Measurements from ENCODE around the gene WDTC1. TPM values are rescaled to one million over a fixed set of nuclear protein-coding genes. Genes with fewer than 3 reads are reported as not detected.
A peak's percentile ranks its signal among the peaks of the same experiment; 100 is the strongest.

The WDTC1 gene
- total and polyA plus RNA-seq, 9 of the 15 experiments (the other 6 are each of a cell fraction or from before 2014, with no cell fraction given), result 0.18 to 32.3 (median 8.8) TPM

DNA sequence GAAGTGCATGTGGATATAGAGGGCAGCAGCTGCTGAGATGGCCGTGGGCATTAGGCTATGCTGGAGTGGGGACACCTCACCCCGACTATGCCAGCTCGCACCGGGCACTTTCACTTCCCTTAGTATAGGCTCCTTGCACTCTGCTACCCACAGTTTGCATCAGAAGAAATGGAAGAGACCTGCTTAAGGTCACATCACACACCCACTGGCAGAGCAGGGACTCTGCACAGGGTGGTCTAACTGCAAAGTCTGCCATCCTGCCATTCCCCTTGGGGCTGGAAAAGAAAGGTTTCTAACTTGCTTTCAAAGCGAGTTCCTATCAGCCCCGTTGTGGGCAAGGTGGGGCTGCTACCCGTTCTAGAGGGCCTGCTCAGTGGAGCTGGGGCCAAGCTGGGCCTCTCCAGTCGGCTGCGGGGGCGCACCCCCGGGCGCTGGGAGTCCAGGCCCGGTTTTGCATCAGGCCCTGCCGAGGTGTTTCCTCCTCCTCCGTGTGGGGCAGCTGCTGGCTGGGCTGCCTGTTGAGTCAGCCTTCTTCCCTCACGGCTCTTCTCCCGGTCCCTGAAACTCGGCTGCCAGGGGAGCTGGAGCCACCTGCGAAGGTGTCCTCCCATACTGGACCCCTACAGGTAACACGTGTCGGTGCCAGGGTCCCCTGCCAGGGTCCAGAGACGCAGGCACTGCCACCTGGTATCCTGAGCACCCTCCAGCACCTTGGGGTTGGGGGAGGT lies 107.3 kb downstream of the WDTC1 start, which contains the start of gene SYTL1 (continued):
- TF ChIP-seq FIP1L1 (IDR thresholded peaks at IDR 0.05; ENCODE audit: low read depth, low read length, poor library complexity, severe bottlenecking) (no peak), TEAD4 (IDR thresholded peaks at IDR 0.05; ENCODE audit: low read length) (no peak), TEAD4 (CRISPR knock-in tag; IDR thresholded peaks at IDR 0.05; ENCODE audit: borderline replicate concordance) (no peak), ZNF444 (CRISPR knock-in tag; IDR thresholded peaks at IDR 0.05) (peak; percentile 44; the same call in 1 of the 2 replicates), CBX2 (IDR thresholded peaks at IDR 0.05; ENCODE audit: insufficient read depth, low read length, poor library complexity, severe bottlenecking) (no peak), RBM22 (IDR thresholded peaks at IDR 0.05; ENCODE audit: low read depth, low read length, poor library complexity, severe bottlenecking) (no peak), CGGBP1 (CRISPR knock-in tag; IDR thresholded peaks at IDR 0.05) (no peak), ZNF830 (CRISPR knock-in tag; IDR thresholded peaks at IDR 0.05) (no peak), PHF20 (IDR thresholded peaks at IDR 0.05; ENCODE audit: partially characterized antibody) (no peak), ZBTB43 (CRISPR knock-in tag; IDR thresholded peaks at IDR 0.05) (peak; percentile 42; the same call in 1 of the 2 replicates), ZNF785 (CRISPR knock-in tag; IDR thresholded peaks at IDR 0.05) (no peak), ZEB2 (IDR thresholded peaks at IDR 0.05) (no peak), ELF4 (CRISPR knock-in tag; IDR thresholded peaks at IDR 0.05) (no peak), SMAD4 (CRISPR knock-in tag; conservative IDR thresholded peaks at IDR 0.05) (peak; percentile 36), FUS (optimal IDR thresholded peaks at IDR 0.05; ENCODE audit: low read depth, low read length) (no peak), NR3C1 (CRISPR knock-in tag; IDR thresholded peaks at IDR 0.05) (no peak), ERF (CRISPR knock-in tag; IDR thresholded peaks at IDR 0.05) (0 out of 2 replicates have a peak, but pooled peaks have one; percentile 66), ZNF778 (CRISPR knock-in tag; IDR thresholded peaks at IDR 0.05) (no peak)
- TF ChIP-seq, protein P1, sequence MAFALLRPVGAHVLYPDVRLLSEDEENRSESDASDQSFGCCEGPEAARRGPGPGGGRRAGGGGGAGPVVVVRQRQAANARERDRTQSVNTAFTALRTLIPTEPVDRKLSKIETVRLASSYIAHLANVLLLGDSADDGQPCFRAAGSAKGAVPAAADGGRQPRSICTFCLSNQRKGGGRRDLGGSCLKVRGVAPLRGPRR (CRISPR knock-in tag; IDR thresholded peaks at IDR 0.05), result no peak
- TF ChIP-seq, protein P2, sequence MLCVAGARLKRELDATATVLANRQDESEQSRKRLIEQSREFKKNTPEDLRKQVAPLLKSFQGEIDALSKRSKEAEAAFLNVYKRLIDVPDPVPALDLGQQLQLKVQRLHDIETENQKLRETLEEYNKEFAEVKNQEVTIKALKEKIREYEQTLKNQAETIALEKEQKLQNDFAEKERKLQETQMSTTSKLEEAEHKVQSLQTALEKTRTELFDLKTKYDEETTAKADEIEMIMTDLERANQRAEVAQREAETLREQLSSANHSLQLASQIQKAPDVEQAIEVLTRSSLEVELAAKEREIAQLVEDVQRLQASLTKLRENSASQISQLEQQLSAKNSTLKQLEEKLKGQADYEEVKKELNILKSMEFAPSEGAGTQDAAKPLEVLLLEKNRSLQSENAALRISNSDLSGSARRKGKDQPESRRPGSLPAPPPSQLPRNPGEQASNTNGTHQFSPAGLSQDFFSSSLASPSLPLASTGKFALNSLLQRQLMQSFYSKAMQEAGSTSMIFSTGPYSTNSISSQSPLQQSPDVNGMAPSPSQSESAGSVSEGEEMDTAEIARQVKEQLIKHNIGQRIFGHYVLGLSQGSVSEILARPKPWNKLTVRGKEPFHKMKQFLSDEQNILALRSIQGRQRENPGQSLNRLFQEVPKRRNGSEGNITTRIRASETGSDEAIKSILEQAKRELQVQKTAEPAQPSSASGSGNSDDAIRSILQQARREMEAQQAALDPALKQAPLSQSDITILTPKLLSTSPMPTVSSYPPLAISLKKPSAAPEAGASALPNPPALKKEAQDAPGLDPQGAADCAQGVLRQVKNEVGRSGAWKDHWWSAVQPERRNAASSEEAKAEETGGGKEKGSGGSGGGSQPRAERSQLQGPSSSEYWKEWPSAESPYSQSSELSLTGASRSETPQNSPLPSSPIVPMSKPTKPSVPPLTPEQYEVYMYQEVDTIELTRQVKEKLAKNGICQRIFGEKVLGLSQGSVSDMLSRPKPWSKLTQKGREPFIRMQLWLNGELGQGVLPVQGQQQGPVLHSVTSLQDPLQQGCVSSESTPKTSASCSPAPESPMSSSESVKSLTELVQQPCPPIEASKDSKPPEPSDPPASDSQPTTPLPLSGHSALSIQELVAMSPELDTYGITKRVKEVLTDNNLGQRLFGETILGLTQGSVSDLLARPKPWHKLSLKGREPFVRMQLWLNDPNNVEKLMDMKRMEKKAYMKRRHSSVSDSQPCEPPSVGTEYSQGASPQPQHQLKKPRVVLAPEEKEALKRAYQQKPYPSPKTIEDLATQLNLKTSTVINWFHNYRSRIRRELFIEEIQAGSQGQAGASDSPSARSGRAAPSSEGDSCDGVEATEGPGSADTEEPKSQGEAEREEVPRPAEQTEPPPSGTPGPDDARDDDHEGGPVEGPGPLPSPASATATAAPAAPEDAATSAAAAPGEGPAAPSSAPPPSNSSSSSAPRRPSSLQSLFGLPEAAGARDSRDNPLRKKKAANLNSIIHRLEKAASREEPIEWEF (CRISPR knock-in tag; IDR thresholded peaks at IDR 0.05), result no peak

Measured in K562 (cell line).